HEK293T (cell line): ENCODE data around the gene MAST4.

Experiments
- CTCF ChIA-PET: fragments of 350-600 bp; formaldehyde crosslinking; extraction: SDS; loops from one replicate; lab custom pipeline; 2021; ENCODE audit warnings: antibody characterized with exemption, inconsistent platforms; lab: Yijun Ruan, JAX
- POLR2A ChIA-PET: fragments of 350-600 bp; formaldehyde crosslinking; extraction: SDS; loops from one replicate; lab custom pipeline; 2020; ENCODE audit warnings: antibody characterized with exemption, inconsistent platforms; lab: Yijun Ruan, JAX
- DNase-seq: peaks from one replicate; pipeline ENCODE4 v3.0.0; 2012; ENCODE audit warnings: mixed read lengths; ENCODE audit errors: extremely low spot score
- ARNT ChIP-seq: fragments of 450-650 bp; IDR thresholded peaks from 2 replicates; pipeline ENCODE4 v1.6.1; 2017; ENCODE audit warnings: mild to moderate bottlenecking
- BHLHE40 ChIP-seq: fragments of 450-650 bp; IDR thresholded peaks from 2 replicates; pipeline ENCODE4 v1.6.1; 2016; ENCODE audit warnings: mild to moderate bottlenecking, moderate library complexity, borderline replicate concordance
- CTBP1 ChIP-seq: fragments of 450-650 bp; IDR thresholded peaks from 2 replicates; pipeline ENCODE4 v1.6.1; 2016; ENCODE audit warnings: borderline replicate concordance
- ELF4 ChIP-seq: fragments of 450-650 bp; IDR thresholded peaks from 2 replicates; pipeline ENCODE4 v1.6.1; 2017; ENCODE audit warnings: antibody characterized with exemption
- FOXA1 ChIP-seq: fragments of 450-650 bp; IDR thresholded peaks from 2 replicates; pipeline ENCODE4 v1.6.1; 2016; ENCODE audit warnings: mild to moderate bottlenecking
- FOXK2 ChIP-seq: fragments of 450-650 bp; IDR thresholded peaks from 2 replicates; pipeline ENCODE4 v1.6.1; 2016; ENCODE audit warnings: mild to moderate bottlenecking
- FOXM1 ChIP-seq: fragments of 450-650 bp; IDR thresholded peaks from 2 replicates; pipeline ENCODE4 v1.6.1; 2017; ENCODE audit warnings: mild to moderate bottlenecking, borderline replicate concordance
- HDGF ChIP-seq: fragments of 450-650 bp; IDR thresholded peaks from 2 replicates; pipeline ENCODE4 v1.6.1; 2017; ENCODE audit warnings: antibody characterized with exemption, borderline replicate concordance
- L3MBTL2 ChIP-seq: fragments of 450-650 bp; conservative IDR thresholded peaks from 2 replicates; pipeline ENCODE4 v1.6.1; 2016; ENCODE audit warnings: mild to moderate bottlenecking
- LEF1 ChIP-seq: fragments of 450-650 bp; IDR thresholded peaks from 2 replicates; pipeline ENCODE4 v1.6.1; 2017; ENCODE audit warnings: mild to moderate bottlenecking, borderline replicate concordance
- NFRKB ChIP-seq: fragments of 450-650 bp; IDR thresholded peaks from 2 replicates; pipeline ENCODE4 v1.6.1; 2016; ENCODE audit warnings: mild to moderate bottlenecking, moderate library complexity
- SP1 ChIP-seq: fragments of 450-650 bp; IDR thresholded peaks from 2 replicates; pipeline ENCODE4 v1.6.1; 2017
- SUZ12 ChIP-seq: fragments of 450-650 bp; IDR thresholded peaks from 2 replicates; pipeline ENCODE4 v1.6.1; 2016; ENCODE audit warnings: mild to moderate bottlenecking
- TARDBP ChIP-seq: fragments of 450-650 bp; IDR thresholded peaks from 2 replicates; pipeline ENCODE4 v1.6.1; 2016
- ZNF384 ChIP-seq: fragments of 450-650 bp; IDR thresholded peaks from 2 replicates; pipeline ENCODE4 v1.6.1; 2016
- TF ChIP-seq, protein P1 (sequence below): fragments of 450-650 bp; IDR thresholded peaks from 2 replicates; pipeline ENCODE4 v1.6.1; 2016

MAST4 gene

GRCh38 chr5:67179697-67180361, 583.6 kb downstream of the MAST4 start:
- TF ChIP-seq, protein P1, sequence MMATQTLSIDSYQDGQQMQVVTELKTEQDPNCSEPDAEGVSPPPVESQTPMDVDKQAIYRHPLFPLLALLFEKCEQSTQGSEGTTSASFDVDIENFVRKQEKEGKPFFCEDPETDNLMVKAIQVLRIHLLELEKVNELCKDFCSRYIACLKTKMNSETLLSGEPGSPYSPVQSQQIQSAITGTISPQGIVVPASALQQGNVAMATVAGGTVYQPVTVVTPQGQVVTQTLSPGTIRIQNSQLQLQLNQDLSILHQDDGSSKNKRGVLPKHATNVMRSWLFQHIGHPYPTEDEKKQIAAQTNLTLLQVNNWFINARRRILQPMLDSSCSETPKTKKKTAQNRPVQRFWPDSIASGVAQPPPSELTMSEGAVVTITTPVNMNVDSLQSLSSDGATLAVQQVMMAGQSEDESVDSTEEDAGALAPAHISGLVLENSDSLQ = peak; percentile 67
- TF ChIP-seq NFRKB = no peak
- no peak for TF ChIP-seq SP1
- no peak for TF ChIP-seq FOXM1
- TF ChIP-seq CTBP1 = 0 out of 2 replicates have a peak, but pooled peaks have one; percentile 9
- no peak for DNase-seq
- ChIA-PET POLR2A (no interaction called here), CTCF (interaction anchor here (0.6 to 0.9 kb wide), 2 partner anchors 11 to 200 kb away, joined by 3 read pairs; no protein-coding TSS in a partner anchor)

DNA sequence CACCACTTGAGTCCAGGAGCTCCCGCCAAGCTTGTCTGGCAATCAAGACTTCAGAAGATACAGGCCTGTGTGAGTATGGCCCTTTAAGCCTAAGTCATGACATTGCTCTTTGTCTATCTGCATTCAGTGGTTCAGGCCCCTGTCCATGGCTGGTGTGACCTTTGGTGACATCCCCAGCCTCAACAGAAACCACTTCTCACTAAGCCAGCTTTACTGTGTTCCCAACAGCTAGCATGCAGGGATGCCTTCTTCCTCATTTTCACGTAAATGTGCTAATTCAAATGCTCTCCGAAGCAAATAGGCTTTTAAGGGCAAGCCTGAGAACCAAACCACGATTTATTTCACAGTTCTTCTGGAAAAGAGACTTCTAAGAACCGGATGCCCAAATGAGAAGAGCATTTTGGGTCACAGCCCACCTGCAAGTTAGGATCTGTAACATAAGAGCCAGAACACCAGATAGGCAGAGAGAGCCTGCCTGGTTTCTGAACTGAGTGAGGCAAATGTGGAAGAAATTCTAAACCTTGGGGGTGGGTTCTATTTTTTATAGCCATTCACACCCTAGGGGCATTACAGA, 585.5 kb downstream of the MAST4 start:
- CTCF ChIA-PET = interaction anchor here (0.6 kb wide), 1 partner anchor 659 kb away, joined by 3 read pairs; no protein-coding TSS in a partner anchor
- no peak for TF ChIP-seq FOXM1
- no peak for DNase-seq
- POLR2A ChIA-PET = no interaction called here

- ChIA-PET CTCF (interaction anchor here (0.6 kb wide), 1 partner anchor 660 kb away, joined by 3 read pairs; no protein-coding TSS in a partner anchor), POLR2A (no interaction called here)
- TF ChIP-seq ZNF384 (no peak), L3MBTL2 (no peak), ELF4 (no peak), HDGF (no peak), TARDBP (no peak), FOXM1 (no peak), ARNT (no peak), FOXK2 (no peak), BHLHE40 (no peak), SP1 (no peak)
- TF ChIP-seq, protein P1 = no peak
- peak; percentile 29 for DNase-seq
Observed at GRCh38 chr5:67182301-67182790, 586.2 kb downstream of the MAST4 start.

- POLR2A ChIA-PET = no interaction called here
- TF ChIP-seq SUZ12 = no peak
- TF ChIP-seq SP1 = no peak
- no peak for TF ChIP-seq FOXK2
- TF ChIP-seq ZNF384 = no peak
- TF ChIP-seq, protein P1 = no peak
- no peak for TF ChIP-seq BHLHE40
- TF ChIP-seq CTBP1 = no peak
- no peak for TF ChIP-seq ARNT
- TF ChIP-seq NFRKB = no peak
- no peak for TF ChIP-seq FOXM1
- TF ChIP-seq TARDBP = no peak
- no peak for TF ChIP-seq LEF1
- no peak for TF ChIP-seq FOXA1
- no peak for TF ChIP-seq HDGF
- no peak for TF ChIP-seq L3MBTL2
- CTCF ChIA-PET = no interaction called here
- no peak for DNase-seq
Observed at GRCh38 chr5:67183859-67184258, 587.7 kb downstream of the MAST4 start.

DNA sequence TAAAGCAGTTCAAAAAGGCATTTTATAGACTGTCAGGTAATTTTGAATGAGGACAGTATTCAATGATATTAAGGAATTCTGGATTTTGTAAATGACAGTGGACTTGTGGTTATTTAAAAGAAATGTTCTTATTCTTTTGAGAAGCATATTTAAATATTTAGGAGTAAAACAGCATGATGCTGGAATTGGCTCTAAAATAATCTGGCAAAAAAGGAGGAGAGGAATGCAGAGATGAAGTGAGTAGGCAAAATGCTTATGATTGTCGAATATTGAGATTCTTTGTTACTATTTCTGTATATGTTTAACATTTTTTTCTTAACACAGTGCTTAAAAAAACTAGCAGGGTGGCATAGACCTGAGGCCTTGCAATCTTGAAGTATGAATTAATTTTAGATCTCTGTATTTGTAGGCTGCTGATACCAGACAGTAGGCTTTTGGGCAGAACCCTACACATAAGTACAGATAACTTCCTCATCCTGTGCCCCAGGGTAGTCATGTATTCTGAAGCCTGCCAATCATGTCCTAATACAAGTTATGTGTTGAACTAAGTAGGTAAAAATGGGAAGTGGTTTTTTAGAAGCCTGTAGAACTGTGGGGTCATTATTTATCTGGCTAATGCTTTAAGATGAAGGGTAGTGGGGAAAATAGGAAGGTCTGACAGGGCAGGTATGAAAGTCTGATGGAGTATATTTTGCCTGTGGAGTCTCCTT, 591.0 kb downstream of the MAST4 start:
- ChIA-PET POLR2A (no interaction called here), CTCF (no interaction called here)
- TF ChIP-seq SP1 (no peak), ELF4 (no peak), FOXK2 (no peak), TARDBP (no peak), BHLHE40 (no peak)
- no peak for DNase-seq
